HL-60/S4 treated with phorbol 12-myristate 13-acetate at 8.2 ng/mL for 4 days and 3 days (cell line): ENCODE measurements around the gene ZNF41.
"Not testable (repeated sequence)": the region's sequence is repeated elsewhere in the genome, so short reads cannot be mapped to it uniquely, and the experiment has no call there.

Experiments
- in situ Hi-C: fragments of 300-500 bp; cut with MboI; formaldehyde crosslinking; loops from 2 replicates; pipeline ENCODE4 v1.15.0; 2022; ENCODE audit warnings: low sequenced_read_pairs

Gene ZNF41

DNA sequence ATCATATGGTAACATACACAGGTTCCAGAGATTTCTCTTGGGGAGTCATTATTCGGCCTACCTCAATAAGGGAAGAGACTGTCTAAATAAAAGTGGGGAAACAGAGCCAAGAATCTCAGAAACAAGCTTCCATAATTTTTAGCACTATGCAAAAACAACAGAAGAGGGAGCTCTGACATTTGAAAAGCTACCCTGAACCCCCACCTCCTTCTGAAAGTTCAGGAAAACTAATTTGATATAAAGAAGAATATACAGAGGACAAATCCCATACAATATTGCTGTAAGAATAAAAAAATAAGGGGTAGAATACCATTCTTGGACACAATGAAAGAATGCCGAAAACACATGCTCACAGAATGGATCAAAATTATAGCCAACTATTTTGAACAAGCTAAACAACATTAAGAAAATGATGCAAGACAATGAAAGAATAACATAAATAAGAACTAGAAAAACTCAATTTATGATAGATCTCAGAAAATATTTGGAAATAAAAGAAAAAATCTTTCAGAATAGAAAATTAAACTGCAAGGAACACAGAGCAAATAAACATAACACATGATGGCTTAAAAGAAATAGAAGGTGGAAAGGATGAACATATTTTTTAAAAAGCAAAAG is 14.4 kb upstream of the ZNF41 start:
- in situ Hi-C loops = no loop called here

DNA sequence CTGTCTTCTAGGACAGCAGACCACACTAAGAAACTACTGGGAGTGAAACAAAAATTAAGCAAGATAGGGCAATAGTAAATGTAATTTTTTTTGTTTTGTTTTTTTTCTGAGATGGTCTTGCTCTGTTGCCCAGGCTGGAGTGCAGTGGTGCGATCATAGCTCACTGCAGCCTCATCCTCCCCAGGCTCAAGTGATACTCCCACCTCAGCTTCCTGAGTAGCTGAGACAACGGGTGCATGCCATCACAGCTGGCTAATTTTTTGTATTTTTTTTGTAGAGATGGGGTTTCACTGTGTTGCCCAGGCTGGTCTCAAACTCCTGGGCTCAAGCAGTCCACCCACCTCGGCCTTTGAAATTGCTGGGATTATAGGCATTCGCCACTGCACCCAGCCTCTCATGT is 9.1 kb upstream of the ZNF41 start:
- in situ Hi-C loops = not testable (repeated sequence)

DNA sequence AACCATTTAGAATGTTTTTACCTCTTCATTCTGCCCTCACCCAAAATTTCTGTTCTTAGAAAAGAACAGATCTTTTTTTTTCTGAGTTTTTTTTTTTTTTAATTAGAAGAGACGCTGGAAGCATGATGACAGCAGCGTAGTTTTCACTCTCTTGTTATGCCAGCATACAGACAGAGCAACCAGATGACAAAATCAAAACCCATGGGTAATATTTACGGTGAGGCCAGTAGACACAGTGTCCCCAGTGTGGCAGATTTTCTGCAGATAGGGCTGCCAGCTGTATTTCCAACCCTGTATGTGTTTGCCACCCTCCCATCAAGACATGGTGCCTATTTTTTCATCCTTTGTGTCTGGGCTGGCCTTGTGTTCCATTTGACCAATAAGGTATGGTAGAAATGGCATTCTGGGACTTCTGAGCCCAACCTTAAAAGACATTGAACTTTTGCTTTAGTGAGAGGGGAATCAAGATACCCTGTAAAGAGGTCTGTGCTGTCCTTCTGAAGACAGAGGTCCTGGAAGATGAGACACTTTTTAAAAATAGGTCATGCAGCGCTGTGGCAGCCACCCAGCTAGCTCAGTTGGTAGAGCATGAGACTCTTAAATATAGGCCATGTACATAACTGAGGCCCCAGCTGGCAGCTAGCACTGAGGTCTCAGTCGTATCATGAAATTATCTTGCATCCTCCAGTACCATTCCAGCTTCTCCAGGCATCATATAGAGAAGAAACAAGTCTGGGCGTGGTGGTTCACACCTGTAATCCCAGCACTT is 6.7 kb upstream of the ZNF41 start:
- in situ Hi-C loops = no loop called here

DNA sequence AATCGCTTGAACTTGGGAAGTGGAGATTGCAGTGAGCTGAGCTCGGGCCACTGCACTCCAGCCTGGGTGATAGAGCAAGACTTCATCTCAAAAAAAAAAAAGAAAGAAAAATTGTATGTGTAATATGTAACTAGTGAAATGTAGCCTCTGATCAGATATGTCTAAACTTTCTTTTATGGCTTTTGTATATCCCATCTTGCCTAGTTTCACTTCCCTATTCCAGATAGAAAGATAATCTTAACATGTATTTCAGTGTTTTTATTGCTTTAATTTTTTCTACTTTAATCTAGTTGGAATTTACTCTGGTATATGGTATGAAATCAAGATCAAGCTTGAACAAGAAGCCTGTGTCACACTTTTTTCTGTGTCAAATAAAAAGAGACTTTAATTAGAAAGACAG is 1.9 kb upstream of the ZNF41 start:
- in situ Hi-C loops = no loop called here

DNA sequence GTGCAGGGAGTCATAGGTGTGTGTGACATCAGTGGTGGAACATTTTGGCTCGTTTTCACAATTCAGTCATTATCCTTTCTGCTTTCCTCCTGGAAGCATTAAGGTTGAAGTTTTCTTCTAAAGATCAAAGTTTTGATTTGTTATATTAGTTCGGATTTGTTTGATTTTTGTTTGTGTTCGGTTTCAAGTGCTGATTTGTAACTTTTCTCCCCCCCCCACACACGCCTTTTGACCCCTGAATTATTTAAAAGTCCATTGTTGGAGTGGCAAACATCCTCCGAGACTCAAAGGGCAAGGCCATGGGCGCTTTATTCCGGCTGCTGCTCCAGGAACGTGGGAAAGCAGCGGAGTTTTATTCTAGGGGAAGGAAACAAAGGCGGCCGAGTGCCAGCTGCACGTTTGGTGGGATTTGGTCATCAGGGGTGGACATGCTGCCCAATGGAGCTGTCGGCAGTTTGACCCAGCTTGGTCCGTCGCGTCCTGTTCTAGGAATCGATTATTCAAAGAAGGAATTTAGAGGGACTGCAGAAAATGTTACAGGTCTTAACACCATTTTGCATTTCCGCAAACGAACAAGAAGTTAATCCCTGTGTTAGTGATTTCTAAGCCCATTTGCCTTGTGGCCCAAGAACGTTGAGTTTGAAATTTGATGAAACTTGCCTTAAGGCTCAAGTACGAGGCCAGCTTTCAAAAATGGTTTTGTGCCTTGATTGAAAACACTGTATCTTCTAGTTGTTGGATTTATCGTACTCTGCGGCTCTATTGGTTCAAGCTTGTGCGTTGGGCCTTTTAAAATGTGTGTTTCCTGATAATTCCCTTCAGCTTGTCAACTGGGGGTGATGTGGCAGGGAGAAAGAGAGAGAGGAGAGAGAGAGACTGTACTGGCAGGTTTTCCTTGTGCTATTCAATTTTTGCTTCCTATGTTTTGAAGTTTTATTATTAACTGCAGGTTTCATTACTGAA is 565 bp upstream of the ZNF41 start:
- in situ Hi-C loops = no loop called here

DNA sequence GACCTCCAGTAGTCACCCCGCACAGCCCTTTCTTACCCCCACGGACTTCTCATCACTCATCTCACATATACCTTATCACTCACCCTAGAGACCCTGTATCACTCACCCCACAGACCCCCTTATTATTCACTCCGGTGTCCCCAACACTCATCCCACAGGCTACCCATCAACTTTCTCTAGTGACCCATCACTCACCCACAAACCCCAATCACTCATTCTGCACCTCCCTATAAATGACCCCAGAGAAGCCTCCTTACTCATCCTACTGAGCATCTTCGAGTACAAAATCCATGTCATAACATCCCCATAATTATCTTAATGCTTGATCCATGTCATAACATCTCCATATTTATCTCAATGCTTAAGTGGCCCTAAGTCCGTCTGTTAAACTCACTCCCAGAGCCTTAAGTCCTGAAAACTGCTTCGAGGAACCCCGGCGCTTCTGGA is 934 bp downstream of the ZNF41 start:
- in situ Hi-C loops = no loop called here

DNA sequence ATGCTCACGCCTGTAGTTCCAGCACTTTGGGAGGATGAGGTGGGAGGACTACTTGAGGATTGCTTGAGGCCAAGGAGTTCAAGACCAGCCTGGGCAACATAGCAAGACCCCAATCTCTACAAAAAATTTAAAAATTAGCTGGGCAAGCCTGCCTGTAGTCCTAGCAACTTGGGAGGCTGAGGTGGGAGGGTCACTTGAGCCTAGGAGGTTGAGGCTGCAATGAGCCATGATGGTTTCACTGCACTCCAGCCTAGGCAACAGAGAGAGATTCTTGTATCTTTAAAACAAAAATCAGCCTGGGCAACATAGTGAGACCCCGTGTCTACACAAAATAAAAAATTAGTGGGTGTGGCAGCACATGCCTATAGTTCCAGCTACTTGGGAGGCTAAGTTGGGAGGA is 1.9 kb downstream of the ZNF41 start:
- in situ Hi-C loops = no loop called here

DNA sequence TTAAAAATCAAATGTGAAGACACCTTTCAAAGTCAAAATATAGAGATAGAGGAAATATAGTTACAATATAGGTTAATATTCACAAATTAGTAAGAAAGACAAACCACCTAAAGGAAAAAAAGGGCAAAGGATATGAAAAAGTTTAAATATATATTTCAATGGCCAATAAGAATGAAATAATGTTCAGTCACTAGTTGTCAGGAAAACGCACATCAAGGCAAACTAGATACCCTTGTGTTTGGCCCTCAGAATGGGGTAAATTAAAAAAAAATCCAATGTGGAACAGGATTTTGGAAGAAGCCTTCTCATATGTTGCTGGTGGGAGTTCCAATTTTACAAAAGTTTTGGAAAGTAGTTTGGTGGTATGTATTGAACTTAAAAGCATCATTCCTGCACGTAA is 2.4 kb downstream of the ZNF41 start:
- in situ Hi-C loops = no loop called here

DNA sequence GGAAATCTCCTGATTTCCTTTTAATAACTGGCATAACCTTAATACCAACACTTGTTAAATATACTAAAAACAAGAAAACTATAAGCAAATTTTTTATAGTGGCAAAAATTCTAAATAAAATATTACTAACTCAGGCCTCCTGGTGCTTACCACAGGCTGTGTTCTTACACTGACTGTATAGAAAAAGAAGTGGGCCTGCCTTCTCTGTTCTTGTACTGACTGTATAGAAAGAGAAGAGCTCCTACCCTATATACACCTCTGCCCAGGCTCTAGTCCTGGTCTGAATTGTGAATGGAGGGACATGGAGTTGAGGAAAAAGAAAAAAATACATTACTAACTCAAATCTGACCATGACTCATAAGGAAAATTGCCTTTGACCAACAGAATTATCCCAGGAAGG is 7.5 kb downstream of the ZNF41 start:
- in situ Hi-C loops = no loop called here

DNA sequence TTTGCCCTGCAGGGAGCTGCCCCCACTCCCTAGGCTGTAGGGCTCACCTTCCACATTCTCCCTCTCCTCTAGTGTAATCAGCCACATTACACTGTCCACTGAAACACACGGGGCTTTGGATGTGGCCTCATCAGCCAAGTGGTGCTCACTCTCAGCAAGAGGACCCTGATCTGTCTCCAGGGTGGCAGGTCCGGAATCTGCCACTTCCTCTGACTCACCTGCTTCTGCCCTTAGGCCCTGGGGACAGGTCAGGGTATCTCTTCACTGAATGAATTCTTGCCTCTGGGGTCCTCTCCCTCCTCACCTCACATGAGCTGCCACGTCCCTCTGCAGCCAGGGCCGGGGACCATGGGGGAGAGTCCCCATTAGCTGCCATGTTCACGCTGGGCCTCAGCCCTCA is 15.9 kb downstream of the ZNF41 start:
- in situ Hi-C loops = no loop called here

DNA sequence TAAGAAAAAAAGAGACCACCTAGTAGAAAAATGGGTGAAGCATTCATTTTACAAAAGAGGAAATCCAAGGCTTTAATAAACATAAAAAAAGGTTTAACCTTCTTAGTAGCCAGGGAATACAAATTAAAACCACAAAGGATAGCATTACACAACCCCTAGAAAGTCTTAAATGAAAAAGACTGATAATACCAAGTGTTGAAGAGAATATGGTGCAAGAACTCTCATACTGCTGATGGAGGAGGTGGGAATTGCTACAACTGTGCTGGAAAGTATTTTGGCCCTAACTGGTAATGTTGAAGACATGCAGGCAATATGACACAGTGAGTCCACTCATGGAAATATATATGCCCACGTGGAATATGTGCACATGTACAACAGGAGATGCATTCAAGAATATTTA is 22.5 kb downstream of the ZNF41 start:
- in situ Hi-C loops = no loop called here

DNA sequence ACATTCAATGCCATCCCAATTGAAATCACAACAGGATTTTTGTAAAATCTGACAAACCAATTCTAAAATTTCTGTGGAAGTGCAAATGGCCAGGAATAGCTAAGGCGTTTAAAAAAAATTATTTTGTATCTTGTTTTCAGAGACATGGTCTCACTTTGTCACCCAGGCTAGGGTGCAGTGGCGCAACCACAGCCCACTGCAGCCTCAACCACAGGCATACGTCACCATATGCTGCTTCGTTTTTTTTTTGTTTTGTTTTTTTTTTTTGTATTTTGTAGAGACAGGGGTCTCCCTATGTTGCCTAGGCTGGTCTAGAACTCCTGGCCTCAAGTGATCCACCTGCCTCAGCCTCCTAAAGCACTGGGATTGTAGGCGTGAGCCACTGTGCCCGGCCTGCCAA is 24.5 kb downstream of the ZNF41 start:
- in situ Hi-C loops = no loop called here

DNA sequence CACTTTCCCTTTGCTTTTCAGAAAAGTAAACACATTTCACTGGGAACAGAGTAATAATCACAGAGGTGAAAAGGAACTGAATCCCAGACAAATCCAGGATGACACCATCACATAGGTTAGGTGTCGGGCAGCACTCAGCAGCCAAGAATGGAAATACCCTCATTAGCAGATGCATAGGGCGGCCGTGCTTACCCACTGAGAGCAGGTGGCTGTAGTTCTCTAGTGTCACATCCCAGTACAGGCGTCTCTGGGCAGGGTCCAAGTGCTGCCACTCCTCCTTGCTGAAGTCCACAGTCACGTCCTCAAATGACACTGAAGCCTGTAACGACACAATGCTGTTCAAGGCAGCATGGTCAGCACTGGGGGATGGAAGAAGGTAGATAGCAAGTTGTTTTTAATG is 26.9 kb downstream of the ZNF41 start:
- in situ Hi-C loops = no loop called here

DNA sequence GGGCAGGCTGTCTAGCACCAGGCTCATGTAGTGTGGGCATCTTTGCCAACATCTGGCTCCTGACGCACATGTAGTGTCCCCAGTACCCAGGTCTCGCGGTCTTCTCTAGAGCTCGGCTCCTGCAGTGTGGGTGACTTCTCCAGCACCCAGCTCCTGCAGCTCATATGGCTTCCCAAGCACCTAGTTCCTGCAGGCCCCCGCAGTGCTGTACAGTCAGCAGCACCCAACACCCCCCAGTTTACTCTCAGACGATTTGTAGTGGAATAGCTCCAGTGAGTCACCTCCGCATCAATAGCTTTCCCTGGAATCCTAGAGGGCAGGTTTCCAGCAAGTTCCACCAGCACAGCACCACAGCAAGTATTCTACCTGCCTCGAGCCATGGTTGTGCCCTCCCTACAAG is 30.9 kb downstream of the ZNF41 start:
- in situ Hi-C loops = no loop called here

DNA sequence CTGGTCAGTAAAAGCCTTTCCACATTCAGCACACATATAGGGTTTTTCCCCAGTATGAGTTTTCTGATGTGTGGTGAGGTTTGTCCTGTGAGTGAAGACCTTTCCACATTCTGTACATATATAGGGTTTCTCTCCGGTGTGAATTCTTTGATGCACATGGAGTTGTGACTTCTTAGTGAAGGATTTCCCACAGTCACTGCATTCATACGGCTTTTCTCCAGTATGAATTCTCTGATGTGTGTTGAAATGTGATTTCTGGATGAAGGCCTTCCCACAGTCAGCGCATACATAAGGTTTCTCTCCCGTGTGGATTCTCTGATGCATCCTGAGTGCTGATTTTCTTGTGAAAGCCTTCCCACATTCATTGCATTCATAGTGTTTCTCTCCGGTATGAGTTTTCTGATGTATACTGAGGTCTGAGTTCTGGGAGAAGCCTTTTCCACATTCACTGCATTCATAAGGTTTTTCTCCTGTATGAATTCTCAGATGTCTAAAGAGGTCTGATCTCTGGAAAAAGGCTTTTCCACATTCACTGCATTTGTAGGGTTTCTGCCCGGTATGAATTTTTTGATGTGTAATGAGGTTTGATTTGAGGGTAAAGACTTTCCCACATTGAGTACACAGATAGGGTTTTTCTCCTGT is 34.7 kb downstream of the ZNF41 start:
- in situ Hi-C loops = no loop called here

DNA sequence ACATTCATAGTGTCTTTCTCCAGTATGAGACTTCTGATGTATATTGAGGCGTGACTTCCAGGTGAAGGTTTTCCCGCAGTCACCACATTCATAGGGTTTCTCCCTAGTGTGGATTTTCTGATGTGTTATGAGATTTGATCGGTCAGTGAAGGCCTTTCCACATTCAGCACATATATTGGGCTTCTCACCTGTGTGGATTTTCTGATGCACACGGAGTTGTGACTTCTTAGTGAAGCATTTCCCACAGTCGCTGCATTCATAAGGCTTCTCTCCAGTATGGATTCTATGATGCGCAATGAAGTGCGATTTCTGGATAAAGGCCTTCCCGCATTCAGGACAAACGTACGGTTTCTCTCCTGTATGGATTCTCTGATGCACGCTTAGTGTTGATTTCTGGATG is 35.4 kb downstream of the ZNF41 start:
- in situ Hi-C loops = no loop called here

DNA sequence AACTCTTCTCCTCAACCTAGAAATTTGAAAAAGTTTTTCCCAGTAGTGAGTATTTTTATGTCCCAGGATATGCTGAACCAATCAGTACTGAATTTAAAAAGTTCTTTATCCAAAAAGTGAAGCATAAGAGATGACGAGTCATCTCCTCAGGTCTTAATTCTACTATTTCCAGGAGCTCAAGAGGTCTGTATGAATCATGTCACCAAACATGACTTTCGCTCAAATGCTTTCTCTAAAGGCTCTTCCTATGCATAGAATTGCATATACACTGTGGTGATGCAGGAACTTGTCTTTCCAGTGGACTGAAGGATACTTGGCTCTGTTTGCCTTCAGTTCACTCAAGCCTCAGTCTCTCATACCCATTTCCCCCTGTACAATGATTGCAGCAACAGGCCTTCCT is 36.1 kb downstream of the ZNF41 start:
- in situ Hi-C loops = no loop called here

DNA sequence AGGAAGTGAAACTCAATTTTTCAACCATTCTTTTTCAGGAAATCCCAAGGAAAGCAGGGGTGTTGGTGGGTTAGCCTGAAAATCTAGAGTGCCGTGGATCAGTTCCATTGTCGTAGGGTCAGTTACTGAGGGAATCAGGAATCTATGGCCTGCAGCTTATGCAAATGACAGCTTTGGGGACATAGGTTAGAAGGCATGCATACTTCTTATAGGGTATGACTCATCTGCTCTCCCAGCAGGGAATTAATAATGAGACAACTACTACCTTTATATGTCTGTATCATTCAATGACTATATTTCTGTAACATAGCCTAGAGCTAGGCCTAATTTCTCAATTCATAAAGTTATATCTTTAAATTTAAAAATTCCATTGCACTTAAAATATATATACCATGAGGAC is 36.6 kb downstream of the ZNF41 start:
- in situ Hi-C loops = no loop called here

DNA sequence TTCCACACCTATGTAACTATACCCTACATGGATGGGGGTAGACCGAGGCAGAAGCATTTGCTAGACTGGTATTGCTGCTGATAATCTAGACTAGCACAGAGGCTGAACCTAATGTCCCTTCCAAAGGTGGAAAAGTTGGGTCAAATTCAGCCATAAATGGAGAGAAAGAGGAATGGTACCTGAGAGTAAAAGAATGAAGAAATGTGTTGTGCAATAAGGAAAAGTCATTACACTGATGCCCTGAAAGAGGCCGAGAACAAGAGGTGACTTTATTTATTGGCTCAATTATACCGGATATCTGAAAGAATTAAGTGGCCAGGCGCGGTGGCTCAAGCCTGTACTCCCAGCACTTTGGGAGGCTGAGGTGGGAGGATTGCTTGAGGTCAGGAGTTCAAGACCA is 52.1 kb downstream of the ZNF41 start:
- in situ Hi-C loops = no loop called here

DNA sequence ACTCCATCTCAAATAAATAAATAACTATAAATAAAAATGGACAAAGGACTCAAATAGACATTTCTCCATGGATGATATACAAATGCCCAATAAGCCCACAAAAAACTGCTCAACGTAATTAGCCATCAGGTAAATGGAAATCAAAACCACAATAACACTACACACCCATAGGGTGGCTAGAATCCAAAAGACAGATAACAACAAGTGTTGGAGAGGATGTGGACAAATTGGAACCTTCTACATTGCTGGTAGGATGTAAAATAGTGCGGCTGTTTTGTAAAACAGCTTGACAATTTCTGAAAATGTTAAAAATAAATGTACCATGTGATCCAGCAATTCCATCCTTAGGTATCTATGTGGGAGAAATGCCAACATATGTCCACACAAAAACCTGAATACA is 60.6 kb downstream of the ZNF41 start:
- in situ Hi-C loops = no loop called here

DNA sequence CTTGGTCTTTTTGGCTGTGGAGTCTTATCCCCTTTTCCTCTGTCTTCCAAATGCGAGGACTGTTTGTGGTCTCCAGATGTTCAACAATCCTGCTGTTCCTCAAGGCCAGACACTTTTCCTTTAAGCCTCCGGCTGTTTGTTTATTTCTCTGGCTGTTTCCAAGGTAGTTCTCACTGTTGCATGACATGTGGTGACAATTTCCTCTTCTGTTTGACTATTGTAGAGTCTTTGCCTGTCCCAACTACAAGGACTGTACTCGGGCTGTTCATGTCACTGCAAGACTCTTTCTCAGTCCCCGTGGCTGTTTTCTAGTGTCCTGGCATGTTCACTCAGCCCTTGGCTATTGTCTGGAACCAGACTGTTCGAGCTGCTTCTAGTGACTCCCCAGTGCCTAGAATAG is 62.1 kb downstream of the ZNF41 start:
- in situ Hi-C loops = no loop called here
